K562 (cell line): ENCODE results near the gene FTO. TPM values are rescaled to one million over a fixed set of nuclear protein-coding genes. Genes with fewer than 3 reads are reported as not detected.

Experiments used
- ATAC-seq: fragments of 200-7000 bp; cut with Tn5 transposase; 3 replicates; pipeline ENCODE4 v1.9.1; 2020; ENCODE audit warnings: moderate library complexity
- BruUV-seq: library from RNA; stranded (reverse); fragments of 400-500 nt; replicated peaks from 2 replicates; lab custom pipeline; 2021; lab: Mats Ljungman, UMichigan
- CTCF ChIA-PET: fragments of 300-600 bp; formaldehyde crosslinking; extraction: SDS; loops from one replicate; lab custom pipeline; 2021; ENCODE audit warnings: low intra/inter-chr PET ratio; lab: Yijun Ruan, JAX
- POLR2A ChIA-PET: fragments of 300-600, 350-650 bp; sonication (Branson Sonifier 250); formaldehyde crosslinking; extraction: SDS; loops from one replicate; lab custom pipeline; 2021; ENCODE audit warnings: antibody characterized with exemption, inconsistent platforms; lab: Yijun Ruan, JAX
- DNase-seq, 4 experiments: peaks; one replicate each; pipeline versions ENCODE4 v3.0.0 to v3.0.0-alpha.2; 2011 to 2018; ENCODE audit warnings: low spot score in 3 of 4, mixed read lengths in 3 of 4; ENCODE audit errors: extremely low read depth in 1 of 4
- FAIRE-seq: peaks from 2 replicates; lab custom pipeline; 2011; peaks lifted over from hg19 to GRCh38; lab: Jason Lieb, UNC
- H2AFZ ChIP-seq: 2 replicates; pipeline ENCODE4 v1.6.0; 2011; ENCODE audit warnings: low read depth, low read length, control low read depth, inconsistent platforms
- H3K27ac ChIP-seq: fragments of 200-600 bp; 3 replicates; pipeline ENCODE4 v1.8.0; 2011; ENCODE audit warnings: low read depth, mild to moderate bottlenecking, control low read depth, inconsistent platforms, low read length, moderate library complexity, mixed read lengths; ENCODE audit errors: extremely low read depth
- H3K27me3 ChIP-seq, 2 experiments: fragments of 300-600 bp in 1 of 2; 2 replicates in 1 of 2; 3 replicates in 1 of 2; pipeline versions ENCODE4 v1.6.0 to v1.8.0; 2011; ENCODE audit warnings: inconsistent platforms in 2 of 2, low read length in 2 of 2, mild to moderate bottlenecking in 1 of 2, mixed read lengths in 1 of 2, moderate library complexity in 1 of 2; ENCODE audit not compliant: control insufficient read depth in 2 of 2, insufficient read depth in 2 of 2
- H3K36me3 ChIP-seq: fragments of 300-600 bp; 3 replicates; pipeline ENCODE4 v1.8.0; 2011; ENCODE audit warnings: mild to moderate bottlenecking, low read length, inconsistent platforms; ENCODE audit not compliant: control insufficient read depth, insufficient read depth
- H3K4me1 ChIP-seq, 2 experiments: fragments of 200-600 bp in 1 of 2; replicated peaks in 1 of 2; 2 replicates in 1 of 2; 3 replicates in 1 of 2; pipeline versions ENCODE4 v1.5.1 to v1.8.0; 2011; ENCODE audit warnings: inconsistent platforms in 2 of 2, low read length in 2 of 2, mild to moderate bottlenecking in 1 of 2, mixed read lengths in 1 of 2, moderate library complexity in 1 of 2; ENCODE audit not compliant: control insufficient read depth in 2 of 2, insufficient read depth in 2 of 2
- H3K4me2 ChIP-seq: 2 replicates; pipeline ENCODE4 v1.6.1; 2011; ENCODE audit warnings: low read length, control low read depth, inconsistent platforms, mixed read lengths; ENCODE audit not compliant: insufficient read depth
- H3K4me3 ChIP-seq: fragments of 200-600 bp; sonication (generic), shearing (Covaris generic); 2 replicates; pipeline ENCODE4 v1.5.1; 2016; ENCODE audit warnings: control low read depth, inconsistent platforms
- H3K79me2 ChIP-seq: fragments of 200-600 bp; 3 replicates; pipeline ENCODE4 v1.8.0; 2011; ENCODE audit warnings: low read length, inconsistent platforms; ENCODE audit not compliant: control insufficient read depth, insufficient read depth
- H3K9ac ChIP-seq, 2 experiments: 2 replicates each; pipeline versions ENCODE4 v1.6.0 to v1.6.1; 2011; ENCODE audit warnings: low read depth in 2 of 2, low read length in 2 of 2, control low read depth in 1 of 2, inconsistent platforms in 1 of 2, mild to moderate bottlenecking in 1 of 2, mixed read lengths in 1 of 2; ENCODE audit not compliant: insufficient read depth in 1 of 2
- H3K9me1 ChIP-seq: one replicate; pipeline ENCODE4 v1.6.0; 2011; ENCODE audit warnings: inconsistent platforms, mild to moderate bottlenecking, low read length, moderate library complexity; ENCODE audit not compliant: control insufficient read depth, insufficient read depth
- H3K9me3 ChIP-seq: replicated peaks from 2 replicates; pipeline ENCODE4 v1.5.1; 2011; ENCODE audit warnings: low read depth, low read length, inconsistent platforms; ENCODE audit not compliant: control insufficient read depth, insufficient read depth
- H4K20me1 ChIP-seq: replicated peaks from 2 replicates; pipeline ENCODE4 v1.6.1; 2011; ENCODE audit warnings: low read length, inconsistent platforms, mixed read lengths; ENCODE audit not compliant: control insufficient read depth, insufficient read depth
- ARID2 ChIP-seq: fragments of 450-650 bp; IDR thresholded peaks from 2 replicates; pipeline ENCODE4 v1.6.1; 2017; ENCODE audit warnings: antibody characterized with exemption, mild to moderate bottlenecking
- KAT2B ChIP-seq: IDR thresholded peaks from one replicate; pipeline ENCODE4 v1.6.1; 2012; ENCODE audit warnings: low read depth, mild to moderate bottlenecking, control low read depth, inconsistent platforms, low read length, moderate library complexity
- PRPF4 ChIP-seq: fragments of 200-400 bp; formaldehyde crosslinking; IDR thresholded peaks from one replicate; pipeline ENCODE4 v1.6.1; 2017; ENCODE audit warnings: low read length, low read depth, mild to moderate bottlenecking; ENCODE audit not compliant: insufficient read depth, poor library complexity, severe bottlenecking
- ZNF57 ChIP-seq: fragments of 450-650 bp; formaldehyde crosslinking; IDR thresholded peaks from 2 replicates; pipeline ENCODE4 v1.4.0; 2020; ENCODE audit warnings: mild to moderate bottlenecking, moderate library complexity
- WGBS: fragments of 100-300 bp; shearing (Covaris generic); methylation state at CpG from one replicate; pipeline ENCODE4 v1.1.6; 2016; ENCODE audit warnings: low coverage, mixed read lengths; ENCODE audit not compliant: insufficient coverage; ENCODE audit errors: missing lambda C conversion rate; 5-methylcytosine and 5-hydroxymethylcytosine counted together
- in situ Hi-C: fragments of 300-500 bp; cut with MboI; formaldehyde crosslinking; loops from 4 replicates; pipeline ENCODE4 v1.15.0; 2018; ENCODE audit warnings: inconsistent platforms, mixed read lengths
- intact Hi-C: fragments of 100-400 bp; cut with micrococcal nuclease; formaldehyde crosslinking; loops from 2 replicates; pipeline ENCODE4 v1.14.2; 2022
- polyA plus RNA-seq, 8 experiments: library from polyadenylated mRNA; depleted of rRNA in 4 of 8; stranded (reverse) in 5 of 8; unstranded in 3 of 8; fragments of >200 nt; fragmentation: Nextera tagmentation in 2 of 8; fragmentation: Illumina TruSeq in 1 of 8; extraction: Ambion mirVana in 2 of 8; extraction: Trizol in 1 of 8; gene quantifications; 2 replicates each; pipeline versions ENCODE4 v1.2.1 to v1.2.3, GENCODE V29; 2011 to 2014; ENCODE audit warnings: inconsistent platforms in 1 of 8, missing spikeins in 1 of 8
- total RNA-seq, 7 experiments: library from RNA; depleted of rRNA in 6 of 7; stranded (reverse); fragments of >200 nt in 6 of 7; fragmentation: Illumina TruSeq in 2 of 7; extraction: Trizol in 2 of 7; gene quantifications; 2 replicates each; pipeline versions ENCODE4 v1.2.1 to v1.2.3, GENCODE V29; 2011 to 2021; ENCODE audit warnings: low replicate concordance in 1 of 7
- TF ChIP-seq, protein P1 (sequence below): fragments of 250-450 bp; sonication (Bioruptor Pico); IDR thresholded peaks from 2 replicates; pipeline ENCODE4 v1.5.0; 2020; ENCODE audit warnings: mild to moderate bottlenecking

Gene FTO
- total and polyA plus RNA-seq, 9 of the 15 experiments (the other 6 are each of a cell fraction or from before 2014, with no cell fraction given), result 11.3 to 27.7 (median 25.5) TPM

DNA sequence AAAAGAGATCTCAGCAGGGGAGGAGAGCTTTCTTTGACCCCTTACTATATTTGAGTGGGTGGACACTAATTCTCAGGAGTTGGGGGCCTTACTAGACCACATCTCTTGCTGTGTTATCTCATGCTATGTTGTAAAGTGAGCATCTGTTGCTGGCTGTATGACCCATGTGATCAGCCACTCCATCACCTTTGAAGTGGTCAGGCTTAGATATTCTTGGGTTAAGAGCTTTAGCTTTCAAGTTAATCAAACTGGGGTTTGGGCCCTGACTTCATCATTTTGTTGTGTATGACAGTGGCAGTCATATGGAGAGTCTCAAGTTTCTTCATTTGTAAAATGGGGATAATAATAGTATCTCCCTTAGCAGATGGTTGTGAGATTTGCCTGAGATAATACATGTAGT, 201.1 kb downstream of the FTO start:
- Histone ChIP-seq H3K4me1 (no peaks in the 10 kb centered on the region), H3K36me3 (no peaks in the 10 kb centered on the region), H3K9ac (no peak overlapping the region), H3K4me2 (no peak overlapping the region), H2AFZ (no peak overlapping the region), H4K20me1 (no peaks in the 10 kb centered on the region), H3K27me3 (no peaks in the 10 kb centered on the region), H3K27ac (no peak overlapping the region), H3K4me3 (no peak overlapping the region), H3K9me1 (no peaks in the 10 kb centered on the region), H3K79me2 (no peaks in the 10 kb centered on the region), H3K9me3 (no peaks in the 10 kb centered on the region)
- POLR2A ChIA-PET, result no interaction called here
- CTCF ChIA-PET, result no interaction called here
- BruUV-seq, result no TSS peak
- intact Hi-C loops (no loop called here), in situ Hi-C loops (no loop called here)
- no peak for FAIRE-seq
- no peak for ATAC-seq
- TF ChIP-seq ARID2, result no peak
- TF ChIP-seq ZNF57 (CRISPR knock-in tag), result no peak
- no peak for TF ChIP-seq PRPF4
- TF ChIP-seq KAT2B, result no peak
- DNase-seq, result no peak

GRCh38 chr16:53908731-53909130, 204.8 kb downstream of the FTO start:
- WGBS, result 7% methylated on average over 3 of the region's 3 CpGs
- FAIRE-seq (no peak), ATAC-seq (no peak), DNase-seq (no peak)
- H3K36me3 ChIP-seq, result no peaks in the 10 kb centered on the region
- no TSS peak for BruUV-seq
- ChIA-PET CTCF (no interaction called here), POLR2A (no interaction called here)
- no peaks in the 10 kb centered on the region for H4K20me1 ChIP-seq
- no peaks in the 10 kb centered on the region for H3K9me1 ChIP-seq
- TF ChIP-seq, protein P1, sequence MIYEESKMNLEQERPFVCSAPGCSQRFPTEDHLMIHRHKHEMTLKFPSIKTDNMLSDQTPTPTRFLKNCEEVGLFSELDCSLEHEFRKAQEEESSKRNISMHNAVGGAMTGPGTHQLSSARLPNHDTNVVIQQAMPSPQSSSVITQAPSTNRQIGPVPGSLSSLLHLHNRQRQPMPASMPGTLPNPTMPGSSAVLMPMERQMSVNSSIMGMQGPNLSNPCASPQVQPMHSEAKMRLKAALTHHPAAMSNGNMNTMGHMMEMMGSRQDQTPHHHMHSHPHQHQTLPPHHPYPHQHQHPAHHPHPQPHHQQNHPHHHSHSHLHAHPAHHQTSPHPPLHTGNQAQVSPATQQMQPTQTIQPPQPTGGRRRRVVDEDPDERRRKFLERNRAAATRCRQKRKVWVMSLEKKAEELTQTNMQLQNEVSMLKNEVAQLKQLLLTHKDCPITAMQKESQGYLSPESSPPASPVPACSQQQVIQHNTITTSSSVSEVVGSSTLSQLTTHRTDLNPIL (CRISPR knock-in tag), result no peak
- no peak overlapping the region for H3K9ac ChIP-seq
- H3K9me3 ChIP-seq, result no peaks in the 10 kb centered on the region
- H3K27ac ChIP-seq, result no peak overlapping the region
- no peak overlapping the region for H3K4me3 ChIP-seq
- H3K79me2 ChIP-seq, result no peaks in the 10 kb centered on the region
- no peaks in the 10 kb centered on the region for H3K4me1 ChIP-seq
- H3K4me2 ChIP-seq, result no peak overlapping the region
- intact Hi-C loops (no loop called here), in situ Hi-C loops (no loop called here)
- no peak overlapping the region for H2AFZ ChIP-seq
- no peaks in the 10 kb centered on the region for H3K27me3 ChIP-seq
